ENCODE results near the gene PSMB7.

Gene PSMB7

GRCh38 chr9:124389146-124389939 lies 25.9 kb downstream of the PSMB7 start:
- H3K27ac ChIP-seq: no peak overlapping the region

GRCh38 chr9:124388275-124389048 lies 26.8 kb downstream of the PSMB7 start:
- H3K4me3 ChIP-seq: no peak overlapping the region
- H3K27ac ChIP-seq: no peak overlapping the region

More at GRCh38 chr9:124389146-124389939, 25.9 kb downstream of the PSMB7 start:
- no peak overlapping the region for H3K4me3 ChIP-seq

GRCh38 chr9:124386201-124386600 lies 29.0 kb downstream of the PSMB7 start:
- H3K4me3 ChIP-seq: no peak overlapping the region
- H3K27ac ChIP-seq: no peak overlapping the region

GRCh38 chr9:124385623-124386022 lies 29.6 kb downstream of the PSMB7 start:
- H3K4me3 ChIP-seq: no peak overlapping the region
- no peak overlapping the region for H3K27ac ChIP-seq

GRCh38 chr9:124384846-124385245 lies 30.4 kb downstream of the PSMB7 start:
- Histone ChIP-seq H3K4me3 (no peak overlapping the region), H3K27ac (no peak overlapping the region)

GRCh38 chr9:124384210-124384609 lies 31.0 kb downstream of the PSMB7 start:
- H3K4me3 ChIP-seq: no peak overlapping the region
- H3K27ac ChIP-seq: no peak overlapping the region

GRCh38 chr9:124381170-124381945 lies 33.9 kb downstream of the PSMB7 start:
- Histone ChIP-seq H3K27ac (peak overlapping the region in 1 of 21 experiments; percentile 6), H3K4me3 (no peak overlapping the region)

GRCh38 chr9:124377551-124378406 lies 37.5 kb downstream of the PSMB7 start:
- Histone ChIP-seq H3K4me3 (no peak overlapping the region), H3K27ac (no peak overlapping the region)

- no peak overlapping the region for H3K4me3 ChIP-seq
Measured at GRCh38 chr9:124376329-124376728, 38.9 kb downstream of the PSMB7 start.

GRCh38 chr9:124375726-124376125 lies 39.5 kb downstream of the PSMB7 start:
- Histone ChIP-seq H3K4me3 (no peak overlapping the region), H3K27ac (no peak overlapping the region)

More at GRCh38 chr9:124376329-124376728, 38.9 kb downstream of the PSMB7 start:
- no peak overlapping the region for H3K27ac ChIP-seq

- Histone ChIP-seq H3K4me3 (no peak overlapping the region), H3K27ac (no peak overlapping the region)
Measured at GRCh38 chr9:124373851-124374250, 41.4 kb downstream of the PSMB7 start.

GRCh38 chr9:124373386-124373785 lies 41.9 kb downstream of the PSMB7 start:
- H3K27ac ChIP-seq: no peak overlapping the region
- no peak overlapping the region for H3K4me3 ChIP-seq

GRCh38 chr9:124372038-124372437 lies 43.2 kb downstream of the PSMB7 start:
- Histone ChIP-seq H3K27ac (no peak overlapping the region), H3K4me3 (no peak overlapping the region)

- Histone ChIP-seq H3K27ac (no peak overlapping the region), H3K4me3 (no peak overlapping the region)
Measured at GRCh38 chr9:124370896-124371582, 44.2 kb downstream of the PSMB7 start.

GRCh38 chr9:124369231-124369797 lies 45.9 kb downstream of the PSMB7 start:
- Histone ChIP-seq H3K4me3 (no peak overlapping the region), H3K27ac (no peak overlapping the region)

GRCh38 chr9:124368692-124369091 lies 46.5 kb downstream of the PSMB7 start:
- H3K27ac ChIP-seq: no peak overlapping the region
- no peak overlapping the region for H3K4me3 ChIP-seq

GRCh38 chr9:124366476-124367220 lies 48.6 kb downstream of the PSMB7 start:
- Histone ChIP-seq H3K4me3 (no peak overlapping the region), H3K27ac (no peak overlapping the region)

- Histone ChIP-seq H3K27ac (no peak overlapping the region), H3K4me3 (no peak overlapping the region)
Measured at GRCh38 chr9:124365036-124365435, 50.2 kb downstream of the PSMB7 start.

All from skin epidermis (tissue), 12 donors.